ENCODE data around the gene ADAMTS17. TPM values are rescaled to one million over a fixed set of nuclear protein-coding genes. Genes with fewer than 3 reads are reported as not detected.

ADAMTS17 gene
- polyA plus RNA-seq, 2 of the 4 experiments (the other 2 are of a cell fraction): 0.05 TPM; not detected in 1

- no peak overlapping the region for H3K27ac ChIP-seq
- DNase-seq (ENCODE audit: low read depth in 1 of 2, low spot score in 1 of 2) (no peak), ATAC-seq (no peak), FAIRE-seq (no peak)
- ChIA-PET POLR2A (no interaction called here), CTCF (no interaction called here)
- H3K9me3 ChIP-seq: peaks cover 11% of the 10 kb centered on the region
- TF ChIP-seq TFCP2L1 (CRISPR knock-in tag; IDR thresholded peaks at IDR 0.05) (no peak), SREBF2 (IDR thresholded peaks at IDR 0.05) (no peak), CEBPB (IDR thresholded peaks at IDR 0.05) (no peak), CBX2 (IDR thresholded peaks at IDR 0.05; ENCODE audit: borderline replicate concordance, low read depth) (no peak), RFX5 (IDR thresholded peaks at IDR 0.05) (no peak), BCL3 (IDR thresholded peaks at IDR 0.05) (no peak), HOXB5 (CRISPR knock-in tag; IDR thresholded peaks at IDR 0.05) (no peak), E2F6 (IDR thresholded peaks at IDR 0.05; ENCODE audit: borderline replicate concordance, low read depth) (no peak), HEYL (CRISPR knock-in tag; IDR thresholded peaks at IDR 0.05) (no peak), POLR2A (IDR thresholded peaks at IDR 0.05; ENCODE audit: low read length) (no peak)
- H3K4me2 ChIP-seq: peak overlapping the region; percentile 15; the same call in 1 of the 3 replicates
- 17% methylated on average over 4 of the region's 4 CpGs for WGBS (ENCODE audit: missing lambda C conversion rate)
- H3K4me1 ChIP-seq: no peaks in the 10 kb centered on the region
- H3K4me3 ChIP-seq: no peak overlapping the region
Observed at GRCh38 chr15:100022806-100023205, 319.0 kb downstream of the ADAMTS17 start.

- TF ChIP-seq RNF2 (IDR thresholded peaks at IDR 0.05; ENCODE audit: borderline replicate concordance, low read depth) (no peak), EP300 (IDR thresholded peaks at IDR 0.05) (no peak), NPAS2 (CRISPR knock-in tag; IDR thresholded peaks at IDR 0.05; ENCODE audit: borderline replicate concordance) (no peak), HDAC2 (IDR thresholded peaks at IDR 0.05) (no peak), JUNB (IDR thresholded peaks at IDR 0.05) (no peak), HOXA7 (CRISPR knock-in tag; IDR thresholded peaks at IDR 0.05) (no peak), RARB (CRISPR knock-in tag; IDR thresholded peaks at IDR 0.05) (no peak), GATA3 (IDR thresholded peaks at IDR 0.05; ENCODE audit: borderline replicate concordance) (no peak), TFCP2L1 (CRISPR knock-in tag; IDR thresholded peaks at IDR 0.05) (no peak), HOXB13 (CRISPR knock-in tag; IDR thresholded peaks at IDR 0.05; ENCODE audit: low read depth) (no peak), SMC3 (IDR thresholded peaks at IDR 0.05) (no peak), PBX3 (IDR thresholded peaks at IDR 0.05) (no peak), CBX2 (IDR thresholded peaks at IDR 0.05; ENCODE audit: borderline replicate concordance, low read depth) (no peak), FOSB (CRISPR knock-in tag; IDR thresholded peaks at IDR 0.05) (no peak), CTCF (IDR thresholded peaks at IDR 0.05) (no peak), BHLHE40 (IDR thresholded peaks at IDR 0.05; ENCODE audit: low read depth, low read length) (no peak), USF2 (IDR thresholded peaks at IDR 0.05) (no peak)
- no peak for DNase-seq (ENCODE audit: low read depth in 1 of 2, low spot score in 1 of 2)
- ATAC-seq: no peak
- Histone ChIP-seq H3K4me2 (no peak overlapping the region), H3K27ac (no peak overlapping the region), H3K4me3 (no peak overlapping the region), H3K4me1 (no peaks in the 10 kb centered on the region), H3K9me3 (peaks cover 7% of the 10 kb centered on the region)
- ChIA-PET CTCF (no interaction called here), POLR2A (no interaction called here)
- 13% methylated on average over 5 of the region's 5 CpGs for WGBS (ENCODE audit: missing lambda C conversion rate)
- FAIRE-seq: no peak
Observed at GRCh38 chr15:100022391-100022790, 319.4 kb downstream of the ADAMTS17 start.

Data from A549 (cell line).